EH (cell line): Measurements from ENCODE around the gene SMAD9.

ENCODE experiments used
- DNase-seq: peaks from one replicate; pipeline ENCODE4 v3.0.0-alpha.2; 2015; ENCODE audit warnings: low read depth

The SMAD9 gene

GRCh38 chr13:36817996-36818803 is 101.8 kb downstream of the SMAD9 start:
- no peak for DNase-seq

GRCh38 chr13:36815062-36815461 is 105.0 kb downstream of the SMAD9 start:
- peak; percentile 15 for DNase-seq

- DNase-seq = peak; percentile 4
Observed at GRCh38 chr13:36814465-36814864, 105.6 kb downstream of the SMAD9 start.

GRCh38 chr13:36813225-36813624 is 106.8 kb downstream of the SMAD9 start:
- DNase-seq = no peak

GRCh38 chr13:36807616-36808015 is 112.4 kb downstream of the SMAD9 start:
- no peak for DNase-seq

- no peak for DNase-seq
Observed at GRCh38 chr13:36806102-36806501, 113.9 kb downstream of the SMAD9 start.

GRCh38 chr13:36804588-36804987 is 115.5 kb downstream of the SMAD9 start:
- DNase-seq = no peak

GRCh38 chr13:36801035-36801434 is 119.0 kb downstream of the SMAD9 start:
- DNase-seq = no peak

- no peak for DNase-seq
Observed at GRCh38 chr13:36796052-36796451, 124.0 kb downstream of the SMAD9 start.

GRCh38 chr13:36795463-36795862 is 124.6 kb downstream of the SMAD9 start:
- DNase-seq = no peak
